ENCODE measurements around the gene TMEM184B. TPM values are rescaled to one million over a fixed set of nuclear protein-coding genes. Genes with fewer than 3 reads are reported as not detected.

TMEM184B gene
- total and polyA plus RNA-seq, 12 donors: 20.8 to 51.6 (median 42.3) TPM

GRCh38 chr22:38192475-38192863, 80.3 kb downstream of the TMEM184B start:
- no peaks in the 10 kb centered on the region for H3K36me3 ChIP-seq
- intact Hi-C loops (cut with DNase I): no loop called here

GRCh38 chr22:38191731-38192474, 80.9 kb downstream of the TMEM184B start:
- Histone ChIP-seq H3K4me3 (no peak overlapping the region), H3K27me3 (no peaks in the 10 kb centered on the region), H3K27ac (no peak overlapping the region), H3K9me3 (no peaks in the 10 kb centered on the region), H3K4me1 (peaks cover 0 to 24% (median 5%) of the 10 kb centered on the region in 9 donors), H3K36me3 (no peaks in the 10 kb centered on the region)
- no peak for ATAC-seq
- WGBS, 2 donors: 84 to 86% methylated on average over 10 of the region's 10 CpGs
- no peak for DNase-seq
- intact Hi-C loops (cut with DNase I): no loop called here
- no peak for TF ChIP-seq CTCF (IDR thresholded peaks at IDR 0.05)

More at GRCh38 chr22:38192475-38192863, 80.3 kb downstream of the TMEM184B start:
- Histone ChIP-seq H3K4me3 (no peak overlapping the region), H3K9me3 (no peaks in the 10 kb centered on the region), H3K4me1 (peaks cover 0 to 21% (median 5%) of the 10 kb centered on the region in 9 donors), H3K27ac (no peak overlapping the region), H3K27me3 (no peaks in the 10 kb centered on the region)
- 87 to 91% methylated on average over 3 of the region's 3 CpGs for WGBS, 2 donors
- ATAC-seq (no peak), DNase-seq (no peak)
- no peak for TF ChIP-seq CTCF (IDR thresholded peaks at IDR 0.05)

GRCh38 chr22:38191055-38191454, 81.8 kb downstream of the TMEM184B start:
- H3K4me3 ChIP-seq: no peak overlapping the region
- WGBS, 2 donors: 87 to 91% methylated on average over 14 of the region's 14 CpGs
- H3K27ac ChIP-seq: no peak overlapping the region
- H3K9me3 ChIP-seq: no peaks in the 10 kb centered on the region
- no peak for DNase-seq
- TF ChIP-seq CTCF (IDR thresholded peaks at IDR 0.05): no peak
- H3K36me3 ChIP-seq: no peaks in the 10 kb centered on the region
- ATAC-seq: no peak
- intact Hi-C loops (cut with DNase I): no loop called here
- no peaks in the 10 kb centered on the region for H3K27me3 ChIP-seq
- H3K4me1 ChIP-seq: peaks cover 0 to 24% (median 5%) of the 10 kb centered on the region in 9 donors

GRCh38 chr22:38190581-38190980, 82.2 kb downstream of the TMEM184B start:
- no peak for TF ChIP-seq CTCF (IDR thresholded peaks at IDR 0.05)

More at GRCh38 chr22:38190581-38190980, 82.2 kb downstream of the TMEM184B start:
- intact Hi-C loops (cut with DNase I): no loop called here
- Histone ChIP-seq H3K4me1 (peaks cover 0 to 24% (median 5%) of the 10 kb centered on the region in 9 donors), H3K4me3 (no peak overlapping the region), H3K27ac (no peak overlapping the region), H3K27me3 (no peaks in the 10 kb centered on the region), H3K9me3 (no peaks in the 10 kb centered on the region), H3K36me3 (no peaks in the 10 kb centered on the region)
- ATAC-seq: no peak
- 67 to 72% methylated on average over 6 of the region's 6 CpGs for WGBS, 2 donors
- DNase-seq: no peak
